Spinal cord (tissue), 10 donors: Measurements from ENCODE around the gene SEMA5A. TPM values are rescaled to one million over a fixed set of nuclear protein-coding genes. Genes with fewer than 3 reads are reported as not detected.

Experiments
- DNase-seq, 6 donors: peaks; one replicate each; pipeline versions ENCODE4 v3.0.0 to v3.0.0-alpha.2; 2013 to 2015; ENCODE audit warnings: low spot score in 6 of 6, low read depth in 4 of 6
- H3K27ac ChIP-seq: one replicate; pipeline ENCODE4 v1.5.1; 2013; ENCODE audit warnings: low read depth, low read length, control low read depth
- H3K27me3 ChIP-seq: one replicate; pipeline ENCODE4 v1.6.1; 2013; ENCODE audit warnings: low read length; ENCODE audit not compliant: control insufficient read depth, insufficient read depth
- H3K36me3 ChIP-seq: one replicate; pipeline ENCODE4 v1.6.1; 2013; ENCODE audit warnings: low read length; ENCODE audit not compliant: control insufficient read depth, insufficient read depth
- H3K4me1 ChIP-seq: one replicate; pipeline ENCODE4 v1.6.1; 2013; ENCODE audit warnings: low read length; ENCODE audit not compliant: control insufficient read depth, insufficient read depth
- H3K4me3 ChIP-seq: one replicate; pipeline ENCODE4 v1.5.1; 2013; ENCODE audit warnings: low read depth, low read length, control low read depth
- H3K9me3 ChIP-seq: one replicate; pipeline ENCODE4 v1.6.1; 2013; ENCODE audit warnings: low read length; ENCODE audit not compliant: control insufficient read depth, insufficient read depth
- WGBS: methylation state at CpG from one replicate; pipeline ENCODE4 v1.1.5; 2013; ENCODE audit warnings: missing lambda C conversion rate; ENCODE audit not compliant: insufficient coverage; 5-methylcytosine and 5-hydroxymethylcytosine counted together
- polyA plus RNA-seq, 2 donors: library from polyadenylated mRNA; unstranded; fragments of 120-200 nt; gene quantifications; one replicate each; pipeline ENCODE4 v1.2.1, GENCODE V29; 2013; ENCODE audit not compliant: insufficient read length in 2 of 2
- total RNA-seq, 2 donors: library from RNA; depleted of rRNA in 1 of 2; stranded (reverse); fragments of 120-200 nt in 1 of 2; fragments of >200 nt in 1 of 2; gene quantifications; one replicate each; pipeline versions ENCODE4 v1.2.3 to v1.2.4, GENCODE V29; 2013 to 2014
- donor health status: healthy.

The SEMA5A gene
- total and polyA plus RNA-seq, 4 donors, result 35.2 to 70.7 (median 59.3) TPM

GRCh38 chr5:9567039-9567438 is 21.2 kb upstream of the SEMA5A start:
- no peaks in the 10 kb centered on the region for H3K36me3 ChIP-seq
- no peaks in the 10 kb centered on the region for H3K9me3 ChIP-seq
- no peaks in the 10 kb centered on the region for H3K4me1 ChIP-seq
- H3K27me3 ChIP-seq, result no peaks in the 10 kb centered on the region
- no peak for DNase-seq
- H3K4me3 ChIP-seq, result no peak overlapping the region
- H3K27ac ChIP-seq, result no peak overlapping the region

GRCh38 chr5:9564752-9565151 is 18.9 kb upstream of the SEMA5A start:
- H3K27ac ChIP-seq, result no peak overlapping the region
- 100% methylated on average over 1 of the region's 4 CpGs for WGBS
- DNase-seq, result no peak
- H3K4me1 ChIP-seq, result no peaks in the 10 kb centered on the region
- H3K9me3 ChIP-seq, result no peaks in the 10 kb centered on the region
- no peaks in the 10 kb centered on the region for H3K27me3 ChIP-seq
- no peak overlapping the region for H3K4me3 ChIP-seq
- H3K36me3 ChIP-seq, result no peaks in the 10 kb centered on the region

- no peaks in the 10 kb centered on the region for H3K4me1 ChIP-seq
- 77% methylated on average over 6 of the region's 7 CpGs for WGBS
- no peaks in the 10 kb centered on the region for H3K27me3 ChIP-seq
- no peaks in the 10 kb centered on the region for H3K9me3 ChIP-seq
- no peaks in the 10 kb centered on the region for H3K36me3 ChIP-seq
- no peak for DNase-seq
- no peak overlapping the region for H3K27ac ChIP-seq
- H3K4me3 ChIP-seq, result no peak overlapping the region
Observed at GRCh38 chr5:9562141-9562540, 16.3 kb upstream of the SEMA5A start.

- Histone ChIP-seq H3K4me1 (no peaks in the 10 kb centered on the region), H3K9me3 (no peaks in the 10 kb centered on the region), H3K4me3 (no peak overlapping the region), H3K27ac (no peak overlapping the region), H3K27me3 (no peaks in the 10 kb centered on the region), H3K36me3 (no peaks in the 10 kb centered on the region)
- no peak for DNase-seq
- WGBS, result 88% methylated on average over 2 of the region's 3 CpGs
Observed at GRCh38 chr5:9559965-9560364, 14.1 kb upstream of the SEMA5A start.

- no peak overlapping the region for H3K4me3 ChIP-seq
- no peaks in the 10 kb centered on the region for H3K27me3 ChIP-seq
- H3K27ac ChIP-seq, result no peak overlapping the region
- no peaks in the 10 kb centered on the region for H3K4me1 ChIP-seq
- WGBS, result no CpG with 5 or more reads among the region's 5 CpGs
- H3K36me3 ChIP-seq, result no peaks in the 10 kb centered on the region
- DNase-seq, result no peak
- H3K9me3 ChIP-seq, result no peaks in the 10 kb centered on the region
Observed at GRCh38 chr5:9558319-9558965, 12.6 kb upstream of the SEMA5A start.

- no peaks in the 10 kb centered on the region for H3K9me3 ChIP-seq
- no peak overlapping the region for H3K4me3 ChIP-seq
- no peaks in the 10 kb centered on the region for H3K27me3 ChIP-seq
- no peaks in the 10 kb centered on the region for H3K36me3 ChIP-seq
- H3K4me1 ChIP-seq, result no peaks in the 10 kb centered on the region
- no peak for DNase-seq
- H3K27ac ChIP-seq, result no peak overlapping the region
- 93% methylated on average over 2 of the region's 2 CpGs for WGBS
Observed at GRCh38 chr5:9557696-9558095, 11.8 kb upstream of the SEMA5A start.

- WGBS, result no CpG with 5 or more reads among the region's 4 CpGs
- no peaks in the 10 kb centered on the region for H3K4me1 ChIP-seq
- no peak overlapping the region for H3K27ac ChIP-seq
- H3K36me3 ChIP-seq, result no peaks in the 10 kb centered on the region
- H3K4me3 ChIP-seq, result no peak overlapping the region
- H3K27me3 ChIP-seq, result no peaks in the 10 kb centered on the region
- no peaks in the 10 kb centered on the region for H3K9me3 ChIP-seq
- no peak for DNase-seq
Observed at GRCh38 chr5:9555961-9556360, 10.1 kb upstream of the SEMA5A start.

GRCh38 chr5:9554122-9554521 is 8.2 kb upstream of the SEMA5A start:
- no peak overlapping the region for H3K4me3 ChIP-seq
- H3K36me3 ChIP-seq, result no peaks in the 10 kb centered on the region
- no peak for DNase-seq
- no peak overlapping the region for H3K27ac ChIP-seq
- H3K4me1 ChIP-seq, result no peaks in the 10 kb centered on the region
- H3K9me3 ChIP-seq, result no peaks in the 10 kb centered on the region
- no peaks in the 10 kb centered on the region for H3K27me3 ChIP-seq
- WGBS, result 97% methylated on average over 4 of the region's 5 CpGs

GRCh38 chr5:9553561-9553960 is 7.7 kb upstream of the SEMA5A start:
- 93% methylated on average over 3 of the region's 4 CpGs for WGBS

GRCh38 chr5:9551567-9552537 is 6.0 kb upstream of the SEMA5A start:
- H3K27ac ChIP-seq, result no peak overlapping the region

More at GRCh38 chr5:9553561-9553960, 7.7 kb upstream of the SEMA5A start:
- H3K27ac ChIP-seq, result no peak overlapping the region
- H3K4me3 ChIP-seq, result no peak overlapping the region
- H3K27me3 ChIP-seq, result no peaks in the 10 kb centered on the region
- H3K4me1 ChIP-seq, result no peaks in the 10 kb centered on the region
- no peaks in the 10 kb centered on the region for H3K9me3 ChIP-seq
- H3K36me3 ChIP-seq, result no peaks in the 10 kb centered on the region
- DNase-seq, result no peak

More at GRCh38 chr5:9551567-9552537, 6.0 kb upstream of the SEMA5A start:
- Histone ChIP-seq H3K36me3 (no peaks in the 10 kb centered on the region), H3K9me3 (no peaks in the 10 kb centered on the region), H3K4me1 (peaks cover 9% of the 10 kb centered on the region), H3K4me3 (no peak overlapping the region), H3K27me3 (no peaks in the 10 kb centered on the region)
- no peak for DNase-seq
- 58% methylated on average over 2 of the region's 4 CpGs for WGBS
